Measurements from ENCODE around the gene AMIGO2. TPM values are rescaled to one million over a fixed set of nuclear protein-coding genes. Genes with fewer than 3 reads are reported as not detected.

The AMIGO2 gene
- polyA plus RNA-seq, 1 donor: 1.5 TPM

DNA sequence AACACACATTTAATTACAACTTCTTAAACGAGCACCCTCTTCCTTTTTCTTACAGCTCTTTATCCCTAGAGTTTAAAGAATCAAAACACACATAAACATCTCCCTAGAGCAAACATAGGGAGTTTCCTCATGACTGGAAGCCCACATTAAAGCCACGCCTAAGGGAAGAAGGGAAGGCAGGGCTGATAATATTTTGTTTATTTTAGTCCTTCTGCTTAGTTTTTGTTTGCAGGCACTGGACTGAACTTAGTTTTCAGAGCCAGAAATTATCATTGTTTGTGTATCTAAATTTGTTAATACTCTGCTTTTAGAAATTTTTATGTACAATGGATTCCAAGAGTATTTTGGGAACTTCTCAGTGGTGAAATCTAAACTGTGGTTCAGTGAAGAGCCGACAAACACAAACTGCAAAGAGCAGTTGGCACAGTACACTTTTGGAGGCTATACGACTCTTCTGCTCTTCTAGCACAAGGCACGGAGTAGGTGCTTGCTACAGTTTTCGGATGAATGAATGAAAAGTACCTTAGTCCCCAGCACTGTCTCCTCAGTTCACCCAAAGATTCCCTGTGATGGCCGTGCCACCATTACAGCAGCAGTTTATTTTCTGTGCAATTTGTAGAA, 17.6 kb upstream of the AMIGO2 start:
- DNase-seq: no peak

DNA sequence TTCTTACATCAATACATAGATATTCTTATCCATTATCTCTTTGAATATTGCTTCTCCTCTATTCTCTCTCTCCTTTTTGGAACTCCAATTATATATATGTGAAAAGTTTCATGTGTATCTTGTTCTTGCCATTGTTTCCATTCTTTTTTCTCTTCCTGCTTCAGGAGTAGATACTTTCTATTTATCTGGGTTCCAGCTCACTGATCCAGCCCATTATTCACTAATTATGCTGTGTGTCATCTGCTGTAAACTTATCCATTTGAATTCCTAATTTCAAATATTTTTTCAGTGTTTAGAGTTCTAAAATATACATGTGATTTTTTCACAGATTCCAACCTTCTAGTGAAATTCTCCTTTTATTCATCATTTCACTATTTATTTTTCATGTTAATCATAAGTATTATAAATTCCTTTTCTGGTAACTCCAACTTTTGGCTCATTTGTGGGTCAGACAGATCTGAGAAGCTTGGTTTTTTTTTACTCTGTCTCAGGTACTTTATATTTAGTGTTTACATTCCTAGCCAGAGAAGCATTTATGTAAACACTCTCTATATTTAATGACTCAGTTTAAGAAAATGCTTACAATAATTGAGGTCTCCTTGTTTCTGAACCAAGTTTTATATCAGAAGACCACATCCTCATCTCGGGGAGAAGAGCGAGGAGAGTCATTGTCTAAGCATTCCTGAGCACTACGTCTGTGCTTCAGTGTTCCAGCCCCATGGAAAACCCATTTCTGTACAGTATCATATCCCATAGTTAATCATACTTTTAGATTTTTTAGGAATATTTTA, 15.9 kb upstream of the AMIGO2 start:
- no peak for DNase-seq

DNA sequence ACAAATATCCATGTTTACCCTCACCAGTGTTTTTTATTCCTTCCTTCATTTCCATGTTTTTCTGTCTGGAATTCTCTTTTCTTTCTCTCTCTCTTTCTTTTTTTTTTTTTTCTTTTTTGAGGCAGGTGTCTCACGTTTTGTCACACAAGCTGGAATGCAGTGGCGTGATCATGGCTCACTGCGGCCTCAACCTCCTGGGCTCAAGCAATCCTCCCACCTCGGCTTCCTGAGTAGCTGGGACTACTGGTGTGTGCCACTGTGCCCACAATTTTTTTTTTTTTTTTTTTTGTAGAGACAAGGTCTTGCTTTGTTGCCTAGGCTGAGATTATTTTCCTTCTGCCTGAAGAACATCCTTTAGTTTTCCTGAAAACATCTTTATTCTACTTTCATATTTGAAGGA, 15.0 kb upstream of the AMIGO2 start:
- DNase-seq: no peak

DNA sequence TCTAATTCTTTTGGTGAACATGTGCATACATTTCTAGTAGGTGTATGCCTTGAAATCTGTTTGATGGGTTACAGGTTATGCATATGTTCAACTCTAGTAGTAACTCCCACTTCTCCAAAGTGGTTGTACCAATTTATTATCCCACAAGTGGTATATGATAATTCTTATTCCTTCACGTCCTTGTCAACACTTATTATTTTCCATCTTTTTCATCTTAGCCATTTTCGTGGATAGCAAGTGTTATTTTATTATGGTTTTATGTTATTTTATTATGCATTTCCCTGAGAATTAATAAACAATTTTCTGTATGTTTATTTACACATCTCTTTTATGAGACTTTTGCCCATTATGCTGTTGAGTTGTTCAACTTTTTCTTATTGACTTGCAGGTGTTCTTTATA, 11.2 kb upstream of the AMIGO2 start:
- DNase-seq: no peak

DNA sequence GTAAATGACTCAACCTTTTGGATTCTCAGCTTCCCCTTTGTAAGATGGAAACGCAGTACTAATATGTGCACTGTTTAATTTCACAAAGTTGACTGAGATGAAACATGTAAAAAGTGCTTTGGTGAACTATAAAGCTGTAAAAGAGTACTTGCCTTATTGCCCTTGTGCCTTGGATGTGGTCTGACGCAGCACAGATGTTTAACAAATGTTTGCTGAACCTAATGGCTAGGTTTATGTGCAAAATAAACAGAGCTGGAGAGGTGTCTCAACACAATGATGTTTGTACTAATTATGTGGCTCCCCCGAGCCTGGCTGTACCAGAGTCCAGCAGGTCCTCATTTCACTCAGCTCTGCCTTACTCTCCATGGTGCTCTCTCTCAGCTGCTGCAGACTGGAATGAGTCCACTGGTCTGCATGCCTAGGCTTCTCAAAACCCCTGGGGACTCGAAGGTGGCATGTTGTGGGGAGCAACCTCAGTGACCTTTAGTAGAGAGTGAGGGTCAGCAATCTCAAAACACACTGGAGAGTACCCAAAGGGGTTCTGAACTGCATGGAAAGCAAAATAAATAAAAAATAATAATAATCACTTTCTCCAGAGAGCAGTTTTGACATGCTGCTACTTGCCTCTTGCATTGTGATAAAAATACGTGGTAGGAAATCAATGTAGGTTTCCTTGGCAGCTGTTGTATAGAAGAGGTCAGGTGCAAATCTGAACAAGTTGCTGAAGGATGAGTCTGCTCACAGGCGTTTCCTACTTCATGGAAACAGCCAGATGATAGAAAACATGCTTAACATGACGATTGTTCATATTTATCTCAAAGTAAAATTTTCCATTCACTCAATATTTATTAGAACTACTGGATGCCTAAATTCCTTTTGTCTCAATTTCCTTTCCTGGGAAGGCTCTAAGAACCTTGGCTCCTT, 8.5 kb upstream of the AMIGO2 start:
- DNase-seq: no peak

DNA sequence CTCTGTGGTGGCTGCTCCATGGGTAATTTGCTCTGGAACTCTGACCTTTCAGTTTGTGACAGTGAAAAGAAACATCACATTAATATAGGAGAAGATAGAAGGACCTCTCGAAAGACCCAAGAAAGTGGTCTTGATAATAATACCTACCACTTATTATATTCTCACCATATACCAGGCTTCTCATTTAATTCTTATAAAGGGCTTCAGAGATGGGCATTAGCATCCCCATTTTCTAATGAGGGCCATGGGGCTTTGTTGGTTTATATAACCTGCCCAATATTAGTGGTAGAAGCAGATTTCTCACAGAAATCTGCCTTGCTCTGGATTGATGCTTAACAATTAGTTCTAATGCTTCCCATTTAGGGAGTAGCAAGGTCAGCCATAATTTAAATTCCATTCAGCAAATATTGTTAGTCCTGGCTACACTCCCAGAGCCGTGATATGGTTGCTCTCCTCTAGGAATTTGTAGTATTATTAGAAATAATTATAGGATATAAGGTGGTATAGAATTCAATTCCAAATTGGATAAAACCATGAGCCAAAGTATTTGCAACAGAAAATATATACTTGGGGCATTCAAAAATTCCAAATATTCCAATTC, 7.4 kb upstream of the AMIGO2 start:
- DNase-seq: no peak

DNA sequence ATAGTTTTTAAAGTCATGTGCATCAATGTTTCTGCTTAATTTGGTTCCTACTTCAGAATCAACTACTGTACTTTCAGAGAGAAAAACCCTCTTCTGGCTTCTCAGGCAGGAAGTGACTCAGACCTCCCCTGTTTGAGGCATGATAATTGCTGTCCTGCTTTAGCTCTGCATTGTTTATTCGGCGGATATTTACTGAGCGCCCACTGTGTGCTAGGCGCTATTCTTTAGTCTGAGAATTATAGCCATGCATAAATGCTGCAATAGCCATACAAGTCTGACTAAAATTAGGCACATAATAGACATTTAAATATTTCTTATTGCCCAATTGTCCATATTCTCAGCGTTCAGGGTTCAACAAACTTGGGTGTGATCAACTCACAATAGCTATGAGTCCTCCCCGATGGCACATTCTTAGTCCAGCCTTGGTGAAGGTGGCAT, 6.1 kb upstream of the AMIGO2 start:
- DNase-seq: no peak

DNA sequence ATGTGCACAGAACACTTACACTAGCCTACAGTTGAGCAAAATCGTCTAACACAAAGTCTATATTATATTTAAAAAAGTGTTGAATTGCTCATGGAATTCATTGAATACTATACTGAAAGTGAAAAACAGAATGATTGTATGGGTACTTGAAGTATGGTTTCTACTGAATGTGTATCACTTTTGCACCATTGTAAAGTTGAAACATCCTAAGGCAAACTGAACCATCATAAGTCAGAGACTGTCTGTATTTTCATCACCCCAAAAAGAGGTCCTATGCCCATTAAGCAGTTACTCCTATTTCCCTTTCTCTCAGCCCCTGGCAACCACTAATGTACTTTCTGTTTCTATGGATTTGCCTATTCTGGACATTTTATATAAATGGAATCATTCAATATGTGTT, 4.4 kb upstream of the AMIGO2 start:
- no peak for DNase-seq

DNA sequence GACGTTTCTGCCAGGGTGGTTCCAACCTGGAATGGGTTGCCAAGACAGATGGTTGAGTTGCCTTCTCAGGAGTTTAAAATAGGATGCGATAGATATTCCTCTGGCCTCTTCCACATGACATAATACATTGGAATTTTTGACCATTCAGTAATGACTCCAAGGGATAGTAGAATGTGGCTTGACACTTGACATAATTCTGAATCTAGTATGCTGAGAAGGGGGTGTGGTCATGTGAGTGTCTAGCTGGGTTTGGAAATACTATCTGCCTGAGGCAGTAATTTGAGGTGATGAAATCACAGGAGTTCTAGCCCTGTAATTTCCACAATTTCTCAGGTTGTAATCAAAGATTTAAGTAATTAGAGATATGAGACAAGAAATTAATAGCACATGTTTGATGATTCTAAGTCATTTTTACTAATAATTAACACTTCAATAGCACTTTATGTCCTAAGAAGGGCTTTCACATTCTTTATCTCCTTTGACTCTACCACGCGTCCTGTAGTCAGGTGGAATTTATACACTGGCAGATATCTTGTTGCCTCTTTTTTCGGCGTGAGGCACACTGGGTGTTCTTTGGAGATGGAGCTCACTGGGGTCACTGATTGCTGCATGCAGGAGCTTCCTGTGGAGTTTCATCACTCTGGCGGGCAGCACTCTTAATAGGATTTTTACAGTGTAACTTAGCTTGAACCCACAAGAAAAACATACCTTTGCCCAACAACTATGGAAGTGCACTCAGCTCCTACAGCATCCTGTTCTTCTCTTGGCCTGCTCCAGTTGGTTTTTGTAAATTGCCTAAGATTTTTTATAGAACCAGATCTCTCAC, 3.2 kb upstream of the AMIGO2 start:
- DNase-seq: no peak

DNA sequence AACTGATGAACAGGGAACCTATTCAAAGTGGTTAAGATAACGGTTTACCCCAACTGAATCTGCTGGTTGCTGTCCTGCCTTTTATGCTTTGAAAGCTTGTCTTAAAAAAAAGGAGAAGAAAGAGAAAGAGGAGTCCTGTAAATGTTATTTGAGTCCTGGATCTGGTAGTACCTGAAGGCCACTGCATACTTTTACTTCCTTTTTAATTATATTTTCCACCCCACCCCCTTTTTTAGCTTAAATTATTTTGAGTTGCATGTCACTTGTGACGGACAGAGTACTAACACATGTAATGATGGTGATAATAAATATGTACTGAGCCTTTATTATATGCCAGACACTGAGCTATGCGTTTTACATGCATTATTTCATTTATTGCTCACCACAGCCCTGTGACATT, 2.5 kb upstream of the AMIGO2 start:
- DNase-seq: no peak

DNA sequence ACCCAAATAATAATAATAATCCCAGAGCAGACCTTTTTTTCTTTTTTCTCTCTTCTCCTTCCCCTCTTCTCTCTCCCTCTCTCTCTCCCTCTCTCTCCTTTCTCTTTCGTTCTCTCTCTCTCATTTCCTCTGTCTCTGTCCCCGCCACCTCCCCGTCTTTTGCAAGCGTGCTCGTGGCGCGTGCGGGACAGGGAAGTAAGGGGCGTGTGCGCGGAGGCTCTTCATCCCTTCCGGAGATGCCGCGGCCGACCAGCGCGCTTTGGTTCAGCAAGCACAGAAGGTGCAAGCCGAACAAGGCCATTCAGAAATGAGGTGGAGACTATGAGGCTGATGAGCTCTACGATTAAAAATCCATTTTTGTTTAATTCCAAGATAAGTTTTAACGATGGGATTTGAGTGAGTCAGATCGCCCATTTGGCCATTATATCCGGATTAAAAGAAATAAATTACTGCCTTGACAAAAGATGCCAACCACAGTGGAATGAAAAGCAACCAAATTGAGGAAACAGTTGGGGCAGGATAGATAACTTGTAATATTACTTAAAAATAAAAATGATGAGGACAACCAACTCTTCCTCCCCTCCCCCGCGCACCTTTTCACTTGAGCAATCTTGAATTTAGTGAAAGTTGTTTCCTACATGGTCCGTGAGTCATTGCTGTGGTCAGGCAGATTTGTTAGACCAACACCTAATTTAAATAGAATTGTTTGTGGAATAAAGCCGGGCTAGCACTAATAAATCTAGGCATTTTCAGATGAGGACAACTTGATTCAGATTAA, 1.2 kb upstream of the AMIGO2 start:
- peak; percentile 25 for DNase-seq

DNA sequence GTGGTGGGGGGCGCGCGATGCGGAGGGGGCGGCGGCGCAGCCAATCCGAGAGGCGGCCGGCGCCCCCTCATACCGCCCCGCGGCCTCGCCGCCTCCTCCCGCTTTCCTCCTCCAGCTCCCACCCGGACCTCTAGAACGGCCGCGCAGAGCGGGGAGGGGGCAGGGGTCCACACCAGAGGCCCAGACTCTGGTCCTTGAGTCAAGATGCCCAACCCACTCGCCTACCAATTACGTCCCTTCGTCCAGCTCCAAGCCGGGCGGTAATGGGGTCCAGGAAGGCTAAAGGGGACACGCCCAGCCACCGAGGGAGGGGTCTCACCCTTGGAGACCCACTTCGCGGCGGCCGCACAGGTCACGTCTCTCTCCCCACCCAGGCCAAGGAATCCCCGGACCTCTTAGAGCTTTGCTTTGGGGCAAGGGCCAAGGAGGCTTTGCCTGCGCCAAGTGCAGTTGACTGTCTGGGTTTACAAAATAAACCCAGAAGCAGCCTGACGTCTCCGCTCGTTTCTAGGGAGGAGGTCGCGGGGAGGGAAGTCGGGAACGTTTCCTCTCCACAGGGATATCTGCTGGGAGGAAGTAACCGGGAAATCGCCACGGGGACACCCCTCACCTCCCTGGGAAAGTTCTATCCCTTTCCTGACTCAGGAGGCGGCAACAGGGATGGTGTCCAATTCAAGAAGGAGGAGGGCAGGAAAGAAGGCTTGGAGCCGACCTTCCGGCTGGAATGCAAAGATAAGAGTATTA, 394 bp upstream of the AMIGO2 start:
- peak; percentile 43 for DNase-seq

DNA sequence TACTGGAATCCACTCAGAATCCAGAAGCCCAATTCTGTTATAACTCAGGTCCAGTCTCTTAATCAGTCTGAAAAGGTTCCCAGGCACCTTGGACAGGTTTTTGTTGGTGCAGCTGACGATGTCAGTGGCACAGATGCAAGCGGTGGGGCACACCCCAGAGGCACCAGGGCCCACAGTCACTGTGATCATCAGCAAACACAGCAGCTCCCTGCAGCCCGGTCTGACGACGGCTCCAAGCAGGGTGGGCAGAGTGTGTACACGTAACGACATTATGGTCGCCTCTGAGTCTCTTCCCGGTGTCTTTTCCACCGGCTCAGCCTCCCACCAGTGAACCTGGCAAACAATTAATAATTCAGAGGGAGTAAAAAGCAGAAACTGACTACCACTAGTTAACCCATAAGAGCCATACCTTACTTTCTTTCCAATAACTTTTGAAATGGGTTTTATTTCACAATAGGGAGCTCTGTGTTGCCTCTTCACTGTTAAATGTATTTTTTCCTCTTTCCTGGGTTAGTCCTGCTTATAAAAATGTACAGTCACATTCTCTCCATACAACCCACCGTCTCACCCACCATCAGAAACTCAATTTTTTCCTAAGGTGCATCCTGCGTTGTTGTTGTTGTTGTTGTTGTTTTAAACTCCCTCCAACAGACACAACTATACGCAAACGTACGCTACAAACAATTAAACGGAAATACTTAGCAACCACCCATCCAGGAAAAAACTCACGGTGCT, 859 bp downstream of the AMIGO2 start:
- no peak for DNase-seq

DNA sequence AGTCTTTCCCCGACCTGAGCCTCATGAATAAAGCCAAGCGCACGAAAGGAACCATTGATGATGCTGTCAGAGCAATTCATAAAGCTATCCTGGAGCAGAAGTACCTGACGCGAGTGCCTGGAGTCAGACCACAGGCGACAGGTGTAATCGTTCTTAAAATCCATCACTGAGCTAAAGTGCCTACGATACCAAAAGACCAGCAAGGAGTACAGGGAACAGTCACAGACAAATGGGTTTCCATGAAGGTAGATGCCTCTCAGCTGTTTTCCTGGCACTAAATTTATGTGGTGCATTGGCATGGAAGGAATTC, 1.7 kb downstream of the AMIGO2 start:
- DNase-seq: no peak

DNA sequence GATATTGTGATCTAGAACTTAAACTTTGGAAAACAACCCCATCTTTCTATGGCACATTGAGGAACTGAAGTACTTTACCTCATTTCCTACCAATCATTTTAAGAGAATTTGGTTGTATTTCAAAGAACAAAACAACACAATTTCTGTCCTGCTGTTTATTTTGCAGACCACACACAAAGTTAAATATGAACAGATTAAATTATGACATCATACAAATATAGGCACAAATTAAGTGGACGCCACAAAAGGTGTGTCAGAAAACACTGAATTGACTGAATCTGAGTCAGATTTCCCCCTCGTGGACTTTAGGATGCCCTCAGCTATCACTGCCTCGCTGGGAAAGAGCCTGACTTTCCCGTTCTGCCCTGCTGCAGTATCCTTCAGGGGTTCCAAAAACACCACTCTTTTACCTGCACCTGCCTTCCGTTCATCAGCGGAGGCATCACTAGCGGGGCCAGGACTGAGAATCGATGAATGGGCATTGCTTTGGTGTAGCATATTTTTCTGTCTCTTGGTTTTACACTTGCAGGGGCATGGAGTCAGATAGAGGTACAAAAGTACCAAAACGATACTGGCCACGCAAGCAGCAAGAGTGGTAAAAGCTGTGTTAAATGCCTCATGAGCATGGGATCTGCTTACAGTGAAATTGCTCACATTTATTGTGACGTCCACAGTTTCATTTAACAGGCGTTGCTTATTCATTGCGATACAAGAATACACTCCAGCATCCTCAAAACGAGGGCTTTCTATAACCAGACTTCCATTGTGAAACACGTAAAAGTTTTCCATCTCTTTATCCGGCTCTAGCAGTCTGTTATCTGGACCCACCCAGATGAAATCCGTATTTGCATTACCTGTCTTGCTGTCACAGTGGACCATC, 2.3 kb downstream of the AMIGO2 start:
- DNase-seq: no peak

DNA sequence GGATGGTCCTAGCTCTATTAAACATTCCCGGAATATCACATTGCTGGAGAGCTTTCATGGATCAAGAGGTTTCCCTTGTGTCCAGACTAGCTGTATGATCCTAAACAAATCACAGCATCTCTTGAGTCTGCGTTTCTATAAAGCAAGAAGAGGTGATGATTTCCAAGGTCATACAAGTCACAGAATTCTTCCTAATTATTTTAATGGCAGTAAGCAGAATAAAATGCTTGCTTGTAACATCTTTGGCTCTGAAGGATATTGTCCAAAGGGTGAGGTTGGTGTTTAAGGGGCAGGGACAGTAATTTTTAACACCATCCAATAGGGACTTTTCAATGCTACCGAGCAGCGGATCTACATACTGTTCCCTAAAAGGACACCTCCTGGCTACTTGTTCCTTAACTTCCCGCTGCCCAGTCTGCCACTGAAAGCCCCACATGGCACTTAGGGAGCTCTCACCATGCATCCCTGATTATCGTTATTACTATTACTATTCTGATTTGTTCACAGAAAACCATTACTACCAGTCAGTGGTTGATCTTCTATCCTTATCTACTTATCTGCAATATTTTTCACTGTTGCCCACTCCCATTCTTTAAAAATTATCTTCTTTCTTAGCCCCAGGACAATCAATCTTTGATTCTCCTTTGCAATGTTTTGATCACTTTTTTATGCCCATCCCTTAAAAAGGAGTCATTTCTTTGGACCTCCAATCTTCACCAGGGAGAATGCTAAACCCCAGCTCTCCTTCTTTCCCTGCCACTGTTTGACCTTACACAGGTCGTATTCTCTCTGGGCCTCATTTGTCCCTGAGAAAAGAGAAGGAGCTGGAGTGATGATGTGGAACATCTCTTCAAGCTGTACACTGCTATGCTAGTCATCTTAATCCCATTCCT, 4.3 kb downstream of the AMIGO2 start:
- no peak for DNase-seq

DNA sequence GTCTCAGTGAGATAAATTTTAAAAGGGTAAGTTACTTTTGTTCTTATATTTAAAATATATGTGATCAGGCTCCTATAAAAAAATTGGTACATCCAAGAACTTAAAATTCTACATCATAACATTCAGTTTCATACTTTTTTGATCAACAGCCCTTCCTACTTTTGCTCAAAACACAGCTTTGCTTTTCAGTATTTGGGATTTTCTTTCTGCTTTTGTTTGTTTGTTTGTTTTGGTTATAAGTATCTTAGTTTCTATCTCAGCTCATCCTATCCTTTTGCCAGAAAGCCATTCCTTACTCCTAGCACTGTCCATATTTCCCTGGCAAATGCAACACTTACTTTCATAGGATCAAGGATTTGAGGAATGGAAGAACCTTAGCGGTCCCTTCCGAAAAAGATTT, 5.0 kb downstream of the AMIGO2 start:
- no peak for DNase-seq

DNA sequence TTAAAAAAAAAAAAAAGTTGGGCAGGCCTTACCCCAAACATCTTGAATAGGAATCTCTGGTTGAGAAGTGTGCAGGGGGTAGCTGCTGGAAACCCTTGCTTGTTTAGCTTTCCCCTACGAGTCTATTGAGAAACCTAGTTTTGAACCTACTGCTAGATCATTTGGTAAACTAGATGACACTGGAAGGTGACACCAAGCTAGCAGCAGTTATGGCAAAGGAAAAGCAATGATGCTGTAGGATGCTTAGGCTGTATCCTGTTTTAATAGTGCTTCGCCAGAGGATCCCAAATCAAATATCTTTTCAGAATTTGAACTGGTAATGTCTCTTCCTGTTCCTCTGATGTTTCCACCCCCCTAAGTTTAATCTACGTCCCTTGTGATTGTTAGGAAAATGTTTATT, 5.8 kb downstream of the AMIGO2 start:
- DNase-seq: no peak
